Amniotic epithelial cell (primary cell): Measurements from ENCODE around the gene PEX12.
"Not testable (repeated sequence)": the region's sequence is repeated elsewhere in the genome, so short reads cannot be mapped to it uniquely, and the experiment has no call there.

ENCODE experiments used
- DNase-seq: peaks from one replicate; pipeline ENCODE4 v3.0.0-alpha.2; 2010; ENCODE audit warnings: low read depth

Gene PEX12

DNA sequence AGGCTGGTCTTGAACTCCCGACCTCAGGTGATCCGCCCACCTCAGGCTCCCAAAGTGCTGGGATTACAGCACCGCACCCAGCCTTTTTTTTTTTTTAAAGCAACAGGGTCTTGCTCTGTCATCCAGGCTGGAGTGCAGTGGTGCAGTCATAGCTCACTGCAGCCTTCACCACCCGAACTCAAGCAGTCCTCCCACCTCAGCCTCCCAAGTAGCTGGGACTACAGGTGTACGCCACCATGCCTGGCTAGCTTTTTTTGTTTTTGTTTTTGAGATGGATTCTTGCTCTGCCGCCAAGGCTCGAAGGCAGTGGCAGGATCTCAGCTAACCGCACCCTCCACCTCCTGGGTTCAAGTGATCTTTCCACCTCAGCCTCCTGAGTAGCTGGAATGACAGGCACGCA, 43.0 kb downstream of the PEX12 start:
- not testable (repeated sequence) for DNase-seq

DNA sequence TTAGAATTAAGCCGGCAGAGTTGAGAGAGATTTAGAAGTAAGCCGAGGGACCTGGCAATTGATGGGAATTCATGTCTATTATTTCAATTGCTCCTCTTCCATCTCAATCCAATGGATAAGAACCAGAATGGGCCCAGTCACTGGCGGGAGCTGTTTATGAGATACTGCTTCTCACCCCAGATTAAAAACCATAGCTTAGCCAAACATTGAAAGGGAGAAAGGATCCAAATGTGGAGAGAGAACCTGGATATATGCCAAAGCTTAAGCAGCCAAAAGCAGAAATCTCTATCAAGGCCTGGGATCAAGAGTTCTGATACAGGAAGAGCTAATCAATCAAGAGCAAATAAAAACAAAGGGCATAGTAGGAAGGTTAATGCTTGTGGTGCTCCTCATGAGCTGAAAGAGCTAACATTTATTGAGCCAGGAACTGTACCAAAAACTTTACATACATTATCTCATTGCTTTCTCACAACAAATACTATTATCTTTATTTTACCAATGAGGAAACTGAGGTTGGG, 43.7 kb downstream of the PEX12 start:
- DNase-seq: no peak

DNA sequence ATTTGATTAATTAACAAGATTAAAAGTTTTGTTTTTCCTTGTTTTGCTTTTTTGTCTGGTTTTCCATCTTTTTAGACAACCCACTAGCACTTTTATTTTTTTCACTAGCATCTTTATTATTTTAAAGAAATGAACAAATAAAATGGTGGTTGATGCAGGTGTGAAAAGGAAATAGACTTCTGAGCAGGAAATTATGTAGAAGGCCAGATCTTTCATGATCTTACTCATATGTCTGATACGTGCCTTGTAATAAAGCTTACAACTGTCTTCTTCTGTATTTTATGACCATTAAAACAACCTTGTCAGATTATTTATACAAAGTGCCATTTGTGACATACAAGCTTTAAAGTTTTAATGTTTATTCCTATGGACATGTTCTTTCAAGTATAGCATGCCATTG, 47.2 kb downstream of the PEX12 start:
- DNase-seq: no peak

DNA sequence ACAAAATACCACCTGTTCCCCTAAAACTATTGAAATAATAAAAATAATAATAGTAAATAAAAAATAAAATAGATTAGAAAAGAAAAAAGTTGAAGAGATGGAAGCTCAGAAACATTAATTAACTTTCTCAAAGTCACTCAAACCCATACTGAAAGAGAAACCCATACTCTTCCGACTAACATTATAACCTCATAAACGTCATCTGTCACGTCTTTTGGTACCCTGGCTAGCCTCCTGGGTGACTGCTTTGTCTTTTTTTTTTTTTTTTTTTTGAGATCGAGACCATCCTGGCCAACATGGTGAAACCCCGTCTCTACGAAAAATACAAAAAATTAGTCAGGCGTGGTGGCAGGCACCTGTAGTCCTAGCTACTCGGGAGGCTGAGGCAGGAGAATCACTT, 48.5 kb downstream of the PEX12 start:
- no peak for DNase-seq

GRCh38 chr17:35529326-35529725, 49.0 kb downstream of the PEX12 start:
- not testable (repeated sequence) for DNase-seq
